Measurements from ENCODE around the gene PCBP3. TPM values are rescaled to one million over a fixed set of nuclear protein-coding genes. Genes with fewer than 3 reads are reported as not detected.

Gene PCBP3
- total RNA-seq, 1 experiment from 2014 or later, result 10.9 TPM

- no peak overlapping the region for H3K4me3 Mint-ChIP-seq
- no peak overlapping the region for H2BK15ac ChIP-seq (ENCODE audit: low read depth, low read length)
- no peaks in the 10 kb centered on the region for H3K79me1 ChIP-seq (ENCODE audit: insufficient read depth, low read depth, low read length, poor library complexity, severe bottlenecking)
- DNase-seq, result no peak
- no peak overlapping the region for H2BK20ac ChIP-seq (ENCODE audit: low read depth, low read length, poor library complexity, severe bottlenecking)
- H2BK120ac ChIP-seq (ENCODE audit: low read depth, low read length, poor library complexity, severe bottlenecking), result no peak overlapping the region
- no peak overlapping the region for H3K56ac ChIP-seq (ENCODE audit: insufficient read length, low read depth, low read length)
- no peak overlapping the region for H2AK5ac ChIP-seq (ENCODE audit: insufficient read length, low read length)
- H4K5ac ChIP-seq (ENCODE audit: insufficient read length, low read depth, low read length), result no peak overlapping the region
- no peaks in the 10 kb centered on the region for H3K9me3 Mint-ChIP-seq
- no peak overlapping the region for H2BK12ac ChIP-seq (ENCODE audit: insufficient read length, low read depth, low read length)
- no peaks in the 10 kb centered on the region for H3K27me3 Mint-ChIP-seq (ENCODE audit: low read depth)
- H3K4me1 Mint-ChIP-seq, result peaks cover 4% of the 10 kb centered on the region in 2 experiments
- H3K27ac ChIP-seq (ENCODE audit: insufficient read length, low read depth, low read length), result no peak overlapping the region
- H3K9me3 ChIP-seq (ENCODE audit: control insufficient read depth, low read depth, low read length), result no peaks in the 10 kb centered on the region
- H3K27me3 ChIP-seq (ENCODE audit: insufficient read depth, low read length), result no peaks in the 10 kb centered on the region
- H4K8ac ChIP-seq (replicated peaks; ENCODE audit: insufficient read length, low read depth, low read length), result no peak overlapping the region
- no peaks in the 10 kb centered on the region for H3K23me2 ChIP-seq (ENCODE audit: insufficient read length, low read depth, low read length, poor library complexity, severe bottlenecking)
- no peaks in the 10 kb centered on the region for H3K4me1 ChIP-seq (ENCODE audit: insufficient read depth, low read length)
- TF ChIP-seq CTCF (conservative IDR thresholded peaks at IDR 0.05), result no peak
- no peak overlapping the region for H2AFZ ChIP-seq (ENCODE audit: low read length)
- no peak overlapping the region for H3K18ac ChIP-seq (ENCODE audit: insufficient read length, low read depth, low read length)
- H3K4me2 ChIP-seq (ENCODE audit: insufficient read depth, insufficient read length, low read length), result no peak overlapping the region
- no peak overlapping the region for H3T11ph ChIP-seq (ENCODE audit: low read length)
- no peaks in the 10 kb centered on the region for H4K20me1 ChIP-seq (ENCODE audit: control insufficient read depth, insufficient read depth, insufficient read length)
- H3K9ac ChIP-seq (ENCODE audit: extremely low read depth, insufficient read length, low read length), result no peak overlapping the region
- no peak overlapping the region for H4K91ac ChIP-seq (ENCODE audit: insufficient read length, low read depth, low read length)
- no peak overlapping the region for H3K4ac ChIP-seq (ENCODE audit: low read depth, low read length)
- H3K14ac ChIP-seq (ENCODE audit: insufficient read depth, low read length), result no peak overlapping the region
- no peaks in the 10 kb centered on the region for H3K36me3 Mint-ChIP-seq (ENCODE audit: insufficient read depth in 1 of 3, low read depth in 3 of 3)
- H3K79me2 ChIP-seq (ENCODE audit: insufficient read depth, low read length), result no peaks in the 10 kb centered on the region
- H2BK5ac ChIP-seq (ENCODE audit: insufficient read length, low read length), result no peak overlapping the region
- no CpG with 5 or more reads among the region's 10 CpGs for WGBS (ENCODE audit: extremely low coverage, insufficient read length, low lambda C conversion rate)
- H3K23ac ChIP-seq (ENCODE audit: insufficient read length, low read depth, low read length), result no peak overlapping the region
- no peak overlapping the region for H3K27ac Mint-ChIP-seq
Measured at GRCh38 chr21:45723049-45723958, 79.8 kb downstream of the PCBP3 start.
